Uterus (tissue), 2 donors: Measurements from ENCODE around the gene ATXN7L1.

Experiments used
- POLR2A ChIP-seq, 2 donors: fragments of 450-650 bp; IDR thresholded peaks; one replicate each; pipeline ENCODE4 v1.6.1; 2016; ENCODE audit warnings: antibody characterized with exemption in 2 of 2, mild to moderate bottlenecking in 1 of 2, moderate library complexity in 1 of 2
- TF ChIP-seq, protein P1 (sequence below), 4 experiments: fragments of 200-600 bp in 2 of 4; fragments of 450-650 bp in 2 of 4; sonication (generic) in 2 of 4; IDR thresholded peaks; one replicate each; pipeline ENCODE4 v1.5.1; 2016 to 2019; ENCODE audit warnings: antibody characterized with exemption in 4 of 4, mild to moderate bottlenecking in 2 of 4, moderate library complexity in 1 of 4

- TF ChIP-seq POLR2A (IDR thresholded peaks at IDR 0.05) = no peak
- TF ChIP-seq, protein P1, sequence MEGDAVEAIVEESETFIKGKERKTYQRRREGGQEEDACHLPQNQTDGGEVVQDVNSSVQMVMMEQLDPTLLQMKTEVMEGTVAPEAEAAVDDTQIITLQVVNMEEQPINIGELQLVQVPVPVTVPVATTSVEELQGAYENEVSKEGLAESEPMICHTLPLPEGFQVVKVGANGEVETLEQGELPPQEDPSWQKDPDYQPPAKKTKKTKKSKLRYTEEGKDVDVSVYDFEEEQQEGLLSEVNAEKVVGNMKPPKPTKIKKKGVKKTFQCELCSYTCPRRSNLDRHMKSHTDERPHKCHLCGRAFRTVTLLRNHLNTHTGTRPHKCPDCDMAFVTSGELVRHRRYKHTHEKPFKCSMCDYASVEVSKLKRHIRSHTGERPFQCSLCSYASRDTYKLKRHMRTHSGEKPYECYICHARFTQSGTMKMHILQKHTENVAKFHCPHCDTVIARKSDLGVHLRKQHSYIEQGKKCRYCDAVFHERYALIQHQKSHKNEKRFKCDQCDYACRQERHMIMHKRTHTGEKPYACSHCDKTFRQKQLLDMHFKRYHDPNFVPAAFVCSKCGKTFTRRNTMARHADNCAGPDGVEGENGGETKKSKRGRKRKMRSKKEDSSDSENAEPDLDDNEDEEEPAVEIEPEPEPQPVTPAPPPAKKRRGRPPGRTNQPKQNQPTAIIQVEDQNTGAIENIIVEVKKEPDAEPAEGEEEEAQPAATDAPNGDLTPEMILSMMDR (IDR thresholded peaks at IDR 0.05) = no peak
Measured at GRCh38 chr7:105613611-105614330, 262.6 kb downstream of the ATXN7L1 start.
